Measurements from ENCODE around the gene SIX5. TPM values are rescaled to one million over a fixed set of nuclear protein-coding genes. Genes with fewer than 3 reads are reported as not detected.
"Not testable (repeated sequence)": the region's sequence is repeated elsewhere in the genome, so short reads cannot be mapped to it uniquely, and the experiment has no call there.

The SIX5 gene
- total RNA-seq, 2 experiments from 2014 or later = 2.3 to 2.4 TPM

GRCh38 chr19:45805719-45806118, 36.7 kb upstream of the SIX5 start:
- no peak overlapping the region for H3K27ac Mint-ChIP-seq
- POLR2A ChIA-PET = interaction anchor here (0.6 kb wide), 2 partner anchors 9 to 166 kb away, joined by 3 read pairs; no protein-coding TSS in a partner anchor
- H3K27me3 Mint-ChIP-seq = peaks cover 7% of the 10 kb centered on the region
- no peaks in the 10 kb centered on the region for H3K36me3 Mint-ChIP-seq
- CTCF ChIA-PET = interaction anchor here (0.6 to 1.0 kb wide), 2 partner anchors 11 to 763 kb away, joined by 3 read pairs; no protein-coding TSS in a partner anchor
- H3K4me3 Mint-ChIP-seq = no peak overlapping the region
- peaks cover 6% of the 10 kb centered on the region for H3K4me1 Mint-ChIP-seq (ENCODE audit: low read depth)
- DNase-seq = no peak
- no peaks in the 10 kb centered on the region for H3K9me3 Mint-ChIP-seq
- intact Hi-C loops (cut with micrococcal nuclease) = no loop called here

- H3K27ac Mint-ChIP-seq = no peak overlapping the region
These were observed 35.8 kb upstream of the SIX5 start for GRCh38 chr19:45804959-45805230.

GRCh38 chr19:45804140-45804958, 35.3 kb upstream of the SIX5 start:
- no peak overlapping the region for H3K27ac Mint-ChIP-seq
- ChIA-PET POLR2A (no interaction called here), CTCF (interaction anchor here (0.6 to 3.0 kb wide), 3 partner anchors 12 to 13 kb away, joined by 3 to 9 read pairs (median 4); no protein-coding TSS in a partner anchor)
- intact Hi-C loops (cut with micrococcal nuclease) = no loop called here
- H3K27me3 Mint-ChIP-seq = peaks cover 13% of the 10 kb centered on the region
- peaks cover under 1% of the 10 kb centered on the region for H3K4me1 Mint-ChIP-seq (ENCODE audit: low read depth)
- no peak overlapping the region for H3K4me3 Mint-ChIP-seq
- H3K36me3 Mint-ChIP-seq = no peaks in the 10 kb centered on the region
- no peak for DNase-seq
- H3K9me3 Mint-ChIP-seq = no peaks in the 10 kb centered on the region

More at GRCh38 chr19:45804959-45805230, 35.8 kb upstream of the SIX5 start:
- ChIA-PET CTCF (interaction anchor here (0.6 to 0.8 kb wide), 2 partner anchors 12 to 13 kb away, joined by 3 to 4 read pairs; no protein-coding TSS in a partner anchor), POLR2A (interaction anchor here (0.6 kb wide), 2 partner anchors 9 to 738 kb away, joined by 3 to 4 read pairs; no protein-coding TSS in a partner anchor)
- Mint-ChIP-seq H3K4me1 (ENCODE audit: low read depth) (peaks cover 6% of the 10 kb centered on the region), H3K27me3 (peaks cover 10% of the 10 kb centered on the region), H3K4me3 (no peak overlapping the region), H3K9me3 (no peaks in the 10 kb centered on the region), H3K36me3 (no peaks in the 10 kb centered on the region)
- no peak for DNase-seq
- intact Hi-C loops (cut with micrococcal nuclease) = no loop called here

- H3K4me3 Mint-ChIP-seq = no peak overlapping the region
- peaks cover 24% of the 10 kb centered on the region for H3K27me3 Mint-ChIP-seq
- no peaks in the 10 kb centered on the region for H3K36me3 Mint-ChIP-seq
- DNase-seq = no peak
- H3K27ac Mint-ChIP-seq = no peak overlapping the region
- peaks cover 6% of the 10 kb centered on the region for H3K4me1 Mint-ChIP-seq (ENCODE audit: low read depth)
- POLR2A ChIA-PET = no interaction called here
- intact Hi-C loops (cut with micrococcal nuclease) = no loop called here
- no peaks in the 10 kb centered on the region for H3K9me3 Mint-ChIP-seq
- CTCF ChIA-PET = interaction anchor here (3.0 to 5.8 kb wide), 2 partner anchors 15 to 33 kb away, joined by 9 to 121 read pairs; partner anchors contain the start of gene SIX5
These were observed 32.6 kb upstream of the SIX5 start for GRCh38 chr19:45801603-45802175.

GRCh38 chr19:45800070-45800553, 31.1 kb upstream of the SIX5 start:
- intact Hi-C loops (cut with micrococcal nuclease) = no loop called here
- H3K27me3 Mint-ChIP-seq = peaks cover 28% of the 10 kb centered on the region
- POLR2A ChIA-PET = interaction anchor here (1.7 kb wide), 1 partner anchor 30 kb away, joined by 10 read pairs; the partner anchor contains the start of gene SIX5
- H3K36me3 Mint-ChIP-seq = no peaks in the 10 kb centered on the region
- H3K27ac Mint-ChIP-seq = no peak overlapping the region
- CTCF ChIA-PET = interaction anchor here (1.0 to 5.8 kb wide), 10 partner anchors 10 to 108 kb away, joined by 3 to 121 read pairs (median 10); partner anchors contain the start of genes DMPK, QPCTL, SIX5 and SNRPD2
- no peak for DNase-seq
- H3K4me1 Mint-ChIP-seq (ENCODE audit: low read depth) = peaks cover 6% of the 10 kb centered on the region
- H3K9me3 Mint-ChIP-seq = no peaks in the 10 kb centered on the region
- no peak overlapping the region for H3K4me3 Mint-ChIP-seq

GRCh38 chr19:45799541-45799940, 30.5 kb upstream of the SIX5 start:
- peaks cover 33% of the 10 kb centered on the region for H3K27me3 Mint-ChIP-seq
- POLR2A ChIA-PET = interaction anchor here (1.7 kb wide), 1 partner anchor 30 kb away, joined by 10 read pairs; the partner anchor contains the start of gene SIX5

GRCh38 chr19:45798995-45799517, 30.0 kb upstream of the SIX5 start:
- Mint-ChIP-seq H3K27me3 (peaks cover 34% of the 10 kb centered on the region), H3K36me3 (no peaks in the 10 kb centered on the region), H3K4me3 (peak overlapping the region; percentile 3), H3K27ac (peak overlapping the region; percentile 23), H3K4me1 (ENCODE audit: low read depth) (peaks cover 10% of the 10 kb centered on the region), H3K9me3 (no peaks in the 10 kb centered on the region)
- peak; percentile 71 for DNase-seq
- ChIA-PET POLR2A (interaction anchor here (1.7 kb wide), 1 partner anchor 29 kb away, joined by 10 read pairs; the partner anchor contains the start of gene SIX5), CTCF (interaction anchor here (0.6 to 5.8 kb wide), 20 partner anchors 9 to 360 kb away, joined by 3 to 121 read pairs (median 4); partner anchors contain the start of genes DMPK, QPCTL, SIX5 and SNRPD2)
- intact Hi-C loops (cut with micrococcal nuclease) = loop anchor here (1.0 kb wide), 1 partner anchor 29 kb away; no protein-coding TSS in a partner anchor

More at GRCh38 chr19:45799541-45799940, 30.5 kb upstream of the SIX5 start:
- H3K4me3 Mint-ChIP-seq; H3K36me3 Mint-ChIP-seq; DNase-seq; H3K27ac Mint-ChIP-seq; H3K4me1 Mint-ChIP-seq (ENCODE audit: low read depth); H3K9me3 Mint-ChIP-seq: not testable (repeated sequence)
- CTCF ChIA-PET = interaction anchor here (0.6 to 5.8 kb wide), 20 partner anchors 9 to 360 kb away, joined by 3 to 121 read pairs (median 4); partner anchors contain the start of genes DMPK, QPCTL, SIX5 and SNRPD2
- intact Hi-C loops (cut with micrococcal nuclease) = loop anchor here (1.0 kb wide), 1 partner anchor 29 kb away; no protein-coding TSS in a partner anchor

GRCh38 chr19:45794627-45795026, 25.6 kb upstream of the SIX5 start:
- intact Hi-C loops (cut with micrococcal nuclease) = no loop called here
- peaks cover 27% of the 10 kb centered on the region for H3K27me3 Mint-ChIP-seq
- POLR2A ChIA-PET = no interaction called here
- H3K36me3 Mint-ChIP-seq = peaks cover 13% of the 10 kb centered on the region
- H3K4me1 Mint-ChIP-seq (ENCODE audit: low read depth) = peaks cover 36% of the 10 kb centered on the region
- no peaks in the 10 kb centered on the region for H3K9me3 Mint-ChIP-seq
- H3K27ac Mint-ChIP-seq = peak overlapping the region; percentile 30
- CTCF ChIA-PET = interaction anchor here (0.9 to 2.9 kb wide), 4 partner anchors 10 to 25 kb away, joined by 3 to 24 read pairs (median 4); partner anchors contain the start of gene SIX5
- DNase-seq = no peak
- no peak overlapping the region for H3K4me3 Mint-ChIP-seq

- CTCF ChIA-PET = interaction anchor here (2.0 to 2.4 kb wide), 2 partner anchors 23 to 24 kb away, joined by 6 to 16 read pairs; partner anchors contain the start of gene SIX5
- POLR2A ChIA-PET = no interaction called here
- DNase-seq = no peak
- intact Hi-C loops (cut with micrococcal nuclease) = loop anchor here (1.0 to 2.0 kb wide), 2 partner anchors 15 to 69 kb away; partner anchors contain the start of gene SYMPK
- peaks cover 32% of the 10 kb centered on the region for H3K4me1 Mint-ChIP-seq (ENCODE audit: low read depth)
- H3K27ac Mint-ChIP-seq = no peak overlapping the region
- H3K36me3 Mint-ChIP-seq = peaks cover 20% of the 10 kb centered on the region
- H3K4me3 Mint-ChIP-seq = peak overlapping the region; percentile 10
- peaks cover 24% of the 10 kb centered on the region for H3K27me3 Mint-ChIP-seq
- no peaks in the 10 kb centered on the region for H3K9me3 Mint-ChIP-seq
These were observed 24.8 kb upstream of the SIX5 start for GRCh38 chr19:45793876-45794275.

- H3K27ac Mint-ChIP-seq = peak overlapping the region; percentile 79
- peaks cover 30% of the 10 kb centered on the region for H3K4me1 Mint-ChIP-seq (ENCODE audit: low read depth)
- no peak for DNase-seq
- H3K27me3 Mint-ChIP-seq = peaks cover 21% of the 10 kb centered on the region
- H3K36me3 Mint-ChIP-seq = peaks cover 27% of the 10 kb centered on the region
- ChIA-PET CTCF (interaction anchor here (0.5 to 2.4 kb wide), 4 partner anchors 23 to 1691 kb away, joined by 3 to 16 read pairs (median 4); partner anchors contain the start of genes KPTN and SIX5), POLR2A (interaction anchor here (0.7 to 1.4 kb wide), 4 partner anchors 14 to 70 kb away, joined by 3 read pairs; partner anchors contain the start of gene SIX5)
- H3K9me3 Mint-ChIP-seq = no peaks in the 10 kb centered on the region
- intact Hi-C loops (cut with micrococcal nuclease) = loop anchor here (1.0 to 2.0 kb wide), 2 partner anchors 14 to 70 kb away; partner anchors contain the start of gene SYMPK
- H3K4me3 Mint-ChIP-seq = peak overlapping the region; percentile 68
These were observed 24.1 kb upstream of the SIX5 start for GRCh38 chr19:45793178-45793564.

Data from activated CD4-positive, alpha-beta memory T cell treated with anti-CD3 and anti-CD28 coated beads for 36 hours (primary cell).